HepG2 (cell line): ENCODE data around the gene SH3BP5. TPM values are rescaled to one million over a fixed set of nuclear protein-coding genes. Genes with fewer than 3 reads are reported as not detected.

Experiments used
- BCLAF1 ChIP-seq: fragments of 450-650 bp; IDR thresholded peaks from 2 replicates; pipeline ENCODE4 v1.6.1; 2017; ENCODE audit warnings: mild to moderate bottlenecking
- CC2D1A ChIP-seq: sonication (generic); formaldehyde crosslinking; IDR thresholded peaks from 2 replicates; pipeline ENCODE4 v1.8.1; 2023; ENCODE audit warnings: mild to moderate bottlenecking, missing genetic modification reagents
- CSRNP2 ChIP-seq: sonication (generic); formaldehyde crosslinking; conservative IDR thresholded peaks from 2 replicates; pipeline ENCODE4 v1.8.0; 2022; ENCODE audit warnings: low read depth, missing genetic modification reagents
- JUNB ChIP-seq: sonication (generic); formaldehyde crosslinking; IDR thresholded peaks from 2 replicates; pipeline ENCODE4 v1.8.0; 2022; ENCODE audit warnings: missing genetic modification reagents, mild to moderate bottlenecking, borderline replicate concordance
- MAF1 ChIP-seq: sonication (generic); formaldehyde crosslinking; IDR thresholded peaks from 2 replicates; pipeline ENCODE4 v1.5.0; 2020; ENCODE audit warnings: missing genetic modification reagents, borderline replicate concordance
- MLX ChIP-seq: IDR thresholded peaks from 2 replicates; pipeline ENCODE4 v1.6.1; 2016
- NFKB2 ChIP-seq: sonication (generic); formaldehyde crosslinking; IDR thresholded peaks from 2 replicates; pipeline ENCODE4 v1.4.0; 2020; ENCODE audit warnings: missing genetic modification reagents, borderline replicate concordance
- NR2F2 ChIP-seq: IDR thresholded peaks from 2 replicates; pipeline ENCODE4 v1.6.1; 2012; ENCODE audit warnings: low read depth, inconsistent platforms, borderline replicate concordance
- PHF5A ChIP-seq: IDR thresholded peaks from one replicate; pipeline ENCODE4 v1.6.1; 2018; ENCODE audit warnings: low read depth, missing genetic modification reagents; ENCODE audit not compliant: unreplicated experiment
- TFE3 ChIP-seq: IDR thresholded peaks from 2 replicates; pipeline ENCODE4 v1.6.1; 2016
- ZC3H13 ChIP-seq: sonication (generic); formaldehyde crosslinking; IDR thresholded peaks from 2 replicates; pipeline ENCODE4 v1.8.1; 2023; ENCODE audit warnings: mild to moderate bottlenecking, missing genetic modification reagents, moderate library complexity
- ZNF224 ChIP-seq: sonication (generic); formaldehyde crosslinking; IDR thresholded peaks from 2 replicates; pipeline ENCODE4 v1.5.0; 2020; ENCODE audit warnings: mild to moderate bottlenecking, missing genetic modification reagents
- ZNF570 ChIP-seq: sonication (generic); formaldehyde crosslinking; IDR thresholded peaks from 2 replicates; pipeline ENCODE4 v1.4.0; 2020; ENCODE audit warnings: mild to moderate bottlenecking, missing genetic modification reagents, borderline replicate concordance
- ZNF577 ChIP-seq: sonication (generic); formaldehyde crosslinking; IDR thresholded peaks from 2 replicates; pipeline ENCODE4 v1.4.0; 2020; ENCODE audit warnings: mild to moderate bottlenecking, low read depth, missing genetic modification reagents, borderline replicate concordance
- ZNF646 ChIP-seq: sonication (generic); formaldehyde crosslinking; IDR thresholded peaks from 2 replicates; pipeline ENCODE4 v1.9.0; 2021; ENCODE audit warnings: mild to moderate bottlenecking, missing genetic modification reagents
- polyA plus RNA-seq, 8 experiments: library from polyadenylated mRNA; depleted of rRNA in 3 of 8; stranded (reverse) in 7 of 8; unstranded in 1 of 8; fragments of >200 nt; fragmentation: Illumina TruSeq in 4 of 8; extraction: Trizol in 4 of 8; gene quantifications; 2 replicates each; pipeline versions ENCODE4 v1.2.1 to v1.2.3, GENCODE V29; 2011 to 2016; ENCODE audit warnings: low read depth in 4 of 8, missing spikeins in 1 of 8, mixed read lengths in 1 of 8; ENCODE audit not compliant: insufficient read depth in 1 of 8
- total RNA-seq, 5 experiments: library from RNA; depleted of rRNA; stranded (reverse); fragments of >200 nt; fragmentation: Illumina TruSeq; extraction: Trizol; gene quantifications; 2 replicates each; pipeline ENCODE4 v1.2.3, GENCODE V29; 2016; ENCODE audit warnings: low read depth in 1 of 5

Gene SH3BP5
- total and polyA plus RNA-seq, 2 of the 13 experiments (the other 11 are each of a cell fraction or from before 2014, with no cell fraction given) = 0.09 to 0.16 TPM

- TF ChIP-seq ZNF646 (CRISPR knock-in tag) (no peak), JUNB (no peak), ZC3H13 (CRISPR knock-in tag) (no peak; the same call in 1 of the 2 replicates), BCLAF1 (no peak), NFKB2 (CRISPR knock-in tag) (peak; percentile 93; the same call in 1 of the 2 replicates), MAF1 (CRISPR knock-in tag) (peak; percentile 64; the same call in 1 of the 2 replicates), ZNF577 (no peak), PHF5A (no peak), CC2D1A (CRISPR knock-in tag) (0 out of 2 replicates have a peak, but pooled peaks have one; percentile 73), ZNF570 (CRISPR knock-in tag) (no peak), MLX (CRISPR knock-in tag) (peak; percentile 98), ZNF224 (CRISPR knock-in tag) (0 out of 2 replicates have a peak, but pooled peaks have one; percentile 20), NR2F2 (no peak), TFE3 (CRISPR knock-in tag) (peak; percentile 54), CSRNP2 (CRISPR knock-in tag) (no peak)
Measured at GRCh38 chr3:15205934-15206661, 126.3 kb downstream of the SH3BP5 start, which contains the start of gene CAPN7 (continued).
